Osteoblast (primary cell): Measurements from ENCODE around the gene GNAI1. TPM values are rescaled to one million over a fixed set of nuclear protein-coding genes. Genes with fewer than 3 reads are reported as not detected.

Experiments used
- DNase-seq: peaks from one replicate; pipeline ENCODE4 v3.0.0; 2011; ENCODE audit warnings: low spot score, mixed read lengths; ENCODE audit not compliant: insufficient read length; ENCODE audit errors: missing footprints
- H2AFZ ChIP-seq: 2 replicates; pipeline ENCODE4 v1.6.0; 2011; ENCODE audit warnings: mild to moderate bottlenecking, low read length
- H3K27ac ChIP-seq: 2 replicates; pipeline ENCODE4 v1.5.1; 2011; ENCODE audit warnings: mild to moderate bottlenecking, low read depth, low read length, moderate library complexity
- H3K27me3 ChIP-seq: 2 replicates; pipeline ENCODE4 v1.6.0; 2012; ENCODE audit warnings: mild to moderate bottlenecking, control low read depth, inconsistent platforms, low read length, moderate library complexity; ENCODE audit not compliant: insufficient read depth
- H3K36me3 ChIP-seq: 2 replicates; pipeline ENCODE4 v1.5.1; 2011; ENCODE audit warnings: mild to moderate bottlenecking, low read length, control low read depth, moderate library complexity; ENCODE audit not compliant: insufficient read depth
- H3K4me1 ChIP-seq: 2 replicates; pipeline ENCODE4 v1.5.1; 2011; ENCODE audit warnings: mild to moderate bottlenecking, low read length, control low read depth, moderate library complexity; ENCODE audit not compliant: insufficient read depth
- H3K4me2 ChIP-seq: 2 replicates; pipeline ENCODE4 v1.6.0; 2011; ENCODE audit warnings: mild to moderate bottlenecking, low read length; ENCODE audit not compliant: insufficient read depth
- H3K4me3 ChIP-seq: fragments of 200-600 bp; sonication (generic); 3 replicates; pipeline ENCODE4 v1.5.1; 2012; ENCODE audit warnings: mild to moderate bottlenecking, low read length, inconsistent platforms; ENCODE audit not compliant: insufficient read depth
- H3K79me2 ChIP-seq: 2 replicates; pipeline ENCODE4 v1.6.0; 2012; ENCODE audit warnings: mild to moderate bottlenecking, low read length, control low read depth, inconsistent platforms; ENCODE audit not compliant: insufficient read depth
- H3K9me3 ChIP-seq: 2 replicates; pipeline ENCODE4 v1.5.1; 2011; ENCODE audit warnings: low read depth, low read length, control low read depth
- H4K20me1 ChIP-seq: 2 replicates; pipeline ENCODE4 v1.6.0; 2012; ENCODE audit warnings: mild to moderate bottlenecking, low read length, control low read depth; ENCODE audit not compliant: insufficient read depth
- CTCF ChIP-seq: IDR thresholded peaks from 2 replicates; pipeline ENCODE4 v1.5.1; 2011; ENCODE audit warnings: mild to moderate bottlenecking, low read depth, low read length, moderate library complexity; ENCODE audit errors: extremely low read depth
- total RNA-seq: library from RNA; depleted of rRNA; stranded (reverse); fragments of >200 nt; gene quantifications from 2 replicates; pipeline ENCODE4 v1.2.3, GENCODE V29; 2012

GNAI1 gene
- total RNA-seq, 1 donor: 36.2 TPM

GRCh38 chr7:80089366-80089765 lies 45.3 kb upstream of the GNAI1 start:
- Histone ChIP-seq H3K4me1 (peaks cover 29% of the 10 kb centered on the region), H3K36me3 (no peaks in the 10 kb centered on the region), H3K27ac (no peak overlapping the region), H3K9me3 (no peaks in the 10 kb centered on the region), H3K27me3 (no peaks in the 10 kb centered on the region), H3K79me2 (no peaks in the 10 kb centered on the region), H4K20me1 (no peaks in the 10 kb centered on the region), H2AFZ (peak overlapping the region; percentile 48), H3K4me2 (no peak overlapping the region), H3K4me3 (no peak overlapping the region)
- no peak for TF ChIP-seq CTCF
- no peak for DNase-seq

GRCh38 chr7:80093349-80093748 lies 41.3 kb upstream of the GNAI1 start:
- peaks cover 12% of the 10 kb centered on the region for H3K4me1 ChIP-seq
- no peaks in the 10 kb centered on the region for H3K9me3 ChIP-seq
- no peaks in the 10 kb centered on the region for H4K20me1 ChIP-seq
- H3K27me3 ChIP-seq: no peaks in the 10 kb centered on the region
- TF ChIP-seq CTCF: no peak
- no peak overlapping the region for H3K4me2 ChIP-seq
- H3K4me3 ChIP-seq: no peak overlapping the region
- H3K27ac ChIP-seq: no peak overlapping the region
- DNase-seq: no peak
- H3K79me2 ChIP-seq: no peaks in the 10 kb centered on the region
- no peak overlapping the region for H2AFZ ChIP-seq
- H3K36me3 ChIP-seq: no peaks in the 10 kb centered on the region

GRCh38 chr7:80095545-80095944 lies 39.1 kb upstream of the GNAI1 start:
- Histone ChIP-seq H3K36me3 (no peaks in the 10 kb centered on the region), H3K4me2 (no peak overlapping the region), H3K27me3 (no peaks in the 10 kb centered on the region), H3K4me3 (no peak overlapping the region), H3K9me3 (no peaks in the 10 kb centered on the region), H3K4me1 (no peaks in the 10 kb centered on the region), H3K79me2 (no peaks in the 10 kb centered on the region), H3K27ac (no peak overlapping the region), H2AFZ (no peak overlapping the region), H4K20me1 (no peaks in the 10 kb centered on the region)
- DNase-seq: no peak
- peak; percentile 59 for TF ChIP-seq CTCF

- no peaks in the 10 kb centered on the region for H3K79me2 ChIP-seq
- H4K20me1 ChIP-seq: no peaks in the 10 kb centered on the region
- H2AFZ ChIP-seq: no peak overlapping the region
- H3K36me3 ChIP-seq: no peaks in the 10 kb centered on the region
- no peak for DNase-seq
- no peaks in the 10 kb centered on the region for H3K4me1 ChIP-seq
- H3K27me3 ChIP-seq: no peaks in the 10 kb centered on the region
- H3K9me3 ChIP-seq: no peaks in the 10 kb centered on the region
- TF ChIP-seq CTCF: no peak
- no peak overlapping the region for H3K27ac ChIP-seq
- no peak overlapping the region for H3K4me2 ChIP-seq
- H3K4me3 ChIP-seq: no peak overlapping the region
Measured at GRCh38 chr7:80097756-80098155, 36.9 kb upstream of the GNAI1 start.
